Glutamatergic neuron (in vitro differentiated cells): ENCODE results near the gene HIPK2. TPM values are rescaled to one million over a fixed set of nuclear protein-coding genes. Genes with fewer than 3 reads are reported as not detected.

Experiments
- DNase-seq: peaks from one replicate; pipeline ENCODE4 v3.0.0; 2022
- H3K27ac Mint-ChIP-seq: one replicate; pipeline ENCODE4 v1.8.0; 2020; ENCODE audit warnings: mild to moderate bottlenecking, mixed read lengths, inconsistent platforms; ENCODE audit not compliant: unreplicated experiment
- H3K27me3 Mint-ChIP-seq: one replicate; pipeline ENCODE4 v1.8.0; 2020; ENCODE audit warnings: mild to moderate bottlenecking, moderate library complexity, mixed read lengths, inconsistent platforms; ENCODE audit not compliant: unreplicated experiment
- H3K36me3 Mint-ChIP-seq: one replicate; pipeline ENCODE4 v1.8.0; 2020; ENCODE audit warnings: mild to moderate bottlenecking, mixed read lengths, inconsistent platforms; ENCODE audit not compliant: unreplicated experiment
- H3K4me1 Mint-ChIP-seq: one replicate; pipeline ENCODE4 v1.8.0; 2020; ENCODE audit warnings: mild to moderate bottlenecking, low read depth, mixed read lengths, inconsistent platforms; ENCODE audit not compliant: unreplicated experiment
- H3K4me3 Mint-ChIP-seq: one replicate; pipeline ENCODE4 v1.8.0; 2020; ENCODE audit warnings: mild to moderate bottlenecking, mixed read lengths, inconsistent platforms; ENCODE audit not compliant: unreplicated experiment
- H3K9me3 Mint-ChIP-seq: one replicate; pipeline ENCODE4 v1.8.0; 2020; ENCODE audit warnings: mild to moderate bottlenecking, moderate library complexity, mixed read lengths, inconsistent platforms; ENCODE audit not compliant: unreplicated experiment
- total RNA-seq: library from RNA; stranded (reverse); fragmentation: NEBNext Ultra II Directional; extraction: Animal tissue kit (Norgen Biotek cat#: 25700); gene quantifications from one replicate; pipeline ENCODE4 v1.2.1, GENCODE V29; 2021; ENCODE audit not compliant: unreplicated experiment
- TF ChIP-seq, protein P1 (sequence below): fragments of 200-600 bp; sonication (generic); IDR thresholded peaks from one replicate; pipeline ENCODE4 v1.5.0; 2021; ENCODE audit not compliant: partially characterized antibody, unreplicated experiment

Gene HIPK2
- total RNA-seq, 1 donor from 2014 or later = 36.9 TPM

GRCh38 chr7:139647085-139647484, 130.7 kb downstream of the HIPK2 start:
- Mint-ChIP-seq H3K9me3 (peaks cover 2% of the 10 kb centered on the region), H3K4me3 (no peak overlapping the region), H3K27me3 (peaks cover 1% of the 10 kb centered on the region), H3K4me1 (peaks cover 31% of the 10 kb centered on the region), H3K36me3 (no peaks in the 10 kb centered on the region), H3K27ac (no peak overlapping the region)
- TF ChIP-seq, protein P1, sequence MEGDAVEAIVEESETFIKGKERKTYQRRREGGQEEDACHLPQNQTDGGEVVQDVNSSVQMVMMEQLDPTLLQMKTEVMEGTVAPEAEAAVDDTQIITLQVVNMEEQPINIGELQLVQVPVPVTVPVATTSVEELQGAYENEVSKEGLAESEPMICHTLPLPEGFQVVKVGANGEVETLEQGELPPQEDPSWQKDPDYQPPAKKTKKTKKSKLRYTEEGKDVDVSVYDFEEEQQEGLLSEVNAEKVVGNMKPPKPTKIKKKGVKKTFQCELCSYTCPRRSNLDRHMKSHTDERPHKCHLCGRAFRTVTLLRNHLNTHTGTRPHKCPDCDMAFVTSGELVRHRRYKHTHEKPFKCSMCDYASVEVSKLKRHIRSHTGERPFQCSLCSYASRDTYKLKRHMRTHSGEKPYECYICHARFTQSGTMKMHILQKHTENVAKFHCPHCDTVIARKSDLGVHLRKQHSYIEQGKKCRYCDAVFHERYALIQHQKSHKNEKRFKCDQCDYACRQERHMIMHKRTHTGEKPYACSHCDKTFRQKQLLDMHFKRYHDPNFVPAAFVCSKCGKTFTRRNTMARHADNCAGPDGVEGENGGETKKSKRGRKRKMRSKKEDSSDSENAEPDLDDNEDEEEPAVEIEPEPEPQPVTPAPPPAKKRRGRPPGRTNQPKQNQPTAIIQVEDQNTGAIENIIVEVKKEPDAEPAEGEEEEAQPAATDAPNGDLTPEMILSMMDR = no peak
- no peak for DNase-seq

- no peak for DNase-seq
- H3K27ac Mint-ChIP-seq = no peak overlapping the region
- H3K27me3 Mint-ChIP-seq = peaks cover 1% of the 10 kb centered on the region
- no peak overlapping the region for H3K4me3 Mint-ChIP-seq
- H3K36me3 Mint-ChIP-seq = no peaks in the 10 kb centered on the region
- H3K9me3 Mint-ChIP-seq = peaks cover 2% of the 10 kb centered on the region
- H3K4me1 Mint-ChIP-seq = peaks cover 26% of the 10 kb centered on the region
- TF ChIP-seq, protein P1 = no peak
Observed at GRCh38 chr7:139646566-139646965, 131.2 kb downstream of the HIPK2 start.

- Mint-ChIP-seq H3K27me3 (peaks cover 1% of the 10 kb centered on the region), H3K36me3 (no peaks in the 10 kb centered on the region), H3K4me1 (peaks cover 19% of the 10 kb centered on the region), H3K9me3 (peaks cover 2% of the 10 kb centered on the region), H3K27ac (no peak overlapping the region), H3K4me3 (no peak overlapping the region)
- TF ChIP-seq, protein P1 = peak; percentile 93
- DNase-seq = peak; percentile 88
Observed at GRCh38 chr7:139645572-139646523, 131.9 kb downstream of the HIPK2 start.

GRCh38 chr7:139643951-139644585, 133.7 kb downstream of the HIPK2 start:
- Mint-ChIP-seq H3K4me3 (no peak overlapping the region), H3K27ac (no peak overlapping the region), H3K4me1 (peaks cover 15% of the 10 kb centered on the region), H3K36me3 (no peaks in the 10 kb centered on the region), H3K9me3 (peaks cover 2% of the 10 kb centered on the region), H3K27me3 (peaks cover 1% of the 10 kb centered on the region)
- no peak for DNase-seq
- TF ChIP-seq, protein P1 = no peak
